ENCODE data around the gene TRABD2B. TPM values are rescaled to one million over a fixed set of nuclear protein-coding genes. Genes with fewer than 3 reads are reported as not detected.

Gene TRABD2B
- total and polyA plus RNA-seq, 2 experiments from 2014 or later = 1.6 to 2.0 TPM

- H3K4me1 Mint-ChIP-seq = peaks cover 19% of the 10 kb centered on the region
- no peaks in the 10 kb centered on the region for H3K36me3 ChIP-seq (ENCODE audit: insufficient read depth)
- H3K27ac Mint-ChIP-seq = no peak overlapping the region
- no peaks in the 10 kb centered on the region for H3K9me2 ChIP-seq (ENCODE audit: insufficient read depth)
- peak; percentile 73 for ATAC-seq
- no peak overlapping the region for H3K27ac ChIP-seq (ENCODE audit: low read depth)
- H4K20me1 ChIP-seq (replicated peaks; ENCODE audit: insufficient read depth) = 0 out of 2 replicates have a peak, but pooled peaks cover 6% of the 10 kb centered on the region
- no peaks in the 10 kb centered on the region for H3K36me3 Mint-ChIP-seq (ENCODE audit: low read depth)
- peaks cover 12% of the 10 kb centered on the region for H3K79me2 ChIP-seq (replicated peaks; ENCODE audit: insufficient read depth)
- H3K4me3 ChIP-seq = no peak overlapping the region
- H3K9me3 Mint-ChIP-seq = 0 out of 3 replicates have a peak, but pooled peaks cover 3% of the 10 kb centered on the region
- no peaks in the 10 kb centered on the region for H3F3A ChIP-seq (replicated peaks; ENCODE audit: low read depth)
- H3K27me3 Mint-ChIP-seq (ENCODE audit: insufficient read depth, low read depth, poor library complexity) = peaks cover 8% of the 10 kb centered on the region
- no peak overlapping the region for H2AFZ ChIP-seq
- no peak overlapping the region for H3K4me2 ChIP-seq
- no peak for DNase-seq (ENCODE audit: low spot score)
- H3K4me1 ChIP-seq (ENCODE audit: insufficient read depth) = no peaks in the 10 kb centered on the region
- H3K27me3 ChIP-seq (ENCODE audit: insufficient read depth) = no peaks in the 10 kb centered on the region
- TF ChIP-seq, protein P1, sequence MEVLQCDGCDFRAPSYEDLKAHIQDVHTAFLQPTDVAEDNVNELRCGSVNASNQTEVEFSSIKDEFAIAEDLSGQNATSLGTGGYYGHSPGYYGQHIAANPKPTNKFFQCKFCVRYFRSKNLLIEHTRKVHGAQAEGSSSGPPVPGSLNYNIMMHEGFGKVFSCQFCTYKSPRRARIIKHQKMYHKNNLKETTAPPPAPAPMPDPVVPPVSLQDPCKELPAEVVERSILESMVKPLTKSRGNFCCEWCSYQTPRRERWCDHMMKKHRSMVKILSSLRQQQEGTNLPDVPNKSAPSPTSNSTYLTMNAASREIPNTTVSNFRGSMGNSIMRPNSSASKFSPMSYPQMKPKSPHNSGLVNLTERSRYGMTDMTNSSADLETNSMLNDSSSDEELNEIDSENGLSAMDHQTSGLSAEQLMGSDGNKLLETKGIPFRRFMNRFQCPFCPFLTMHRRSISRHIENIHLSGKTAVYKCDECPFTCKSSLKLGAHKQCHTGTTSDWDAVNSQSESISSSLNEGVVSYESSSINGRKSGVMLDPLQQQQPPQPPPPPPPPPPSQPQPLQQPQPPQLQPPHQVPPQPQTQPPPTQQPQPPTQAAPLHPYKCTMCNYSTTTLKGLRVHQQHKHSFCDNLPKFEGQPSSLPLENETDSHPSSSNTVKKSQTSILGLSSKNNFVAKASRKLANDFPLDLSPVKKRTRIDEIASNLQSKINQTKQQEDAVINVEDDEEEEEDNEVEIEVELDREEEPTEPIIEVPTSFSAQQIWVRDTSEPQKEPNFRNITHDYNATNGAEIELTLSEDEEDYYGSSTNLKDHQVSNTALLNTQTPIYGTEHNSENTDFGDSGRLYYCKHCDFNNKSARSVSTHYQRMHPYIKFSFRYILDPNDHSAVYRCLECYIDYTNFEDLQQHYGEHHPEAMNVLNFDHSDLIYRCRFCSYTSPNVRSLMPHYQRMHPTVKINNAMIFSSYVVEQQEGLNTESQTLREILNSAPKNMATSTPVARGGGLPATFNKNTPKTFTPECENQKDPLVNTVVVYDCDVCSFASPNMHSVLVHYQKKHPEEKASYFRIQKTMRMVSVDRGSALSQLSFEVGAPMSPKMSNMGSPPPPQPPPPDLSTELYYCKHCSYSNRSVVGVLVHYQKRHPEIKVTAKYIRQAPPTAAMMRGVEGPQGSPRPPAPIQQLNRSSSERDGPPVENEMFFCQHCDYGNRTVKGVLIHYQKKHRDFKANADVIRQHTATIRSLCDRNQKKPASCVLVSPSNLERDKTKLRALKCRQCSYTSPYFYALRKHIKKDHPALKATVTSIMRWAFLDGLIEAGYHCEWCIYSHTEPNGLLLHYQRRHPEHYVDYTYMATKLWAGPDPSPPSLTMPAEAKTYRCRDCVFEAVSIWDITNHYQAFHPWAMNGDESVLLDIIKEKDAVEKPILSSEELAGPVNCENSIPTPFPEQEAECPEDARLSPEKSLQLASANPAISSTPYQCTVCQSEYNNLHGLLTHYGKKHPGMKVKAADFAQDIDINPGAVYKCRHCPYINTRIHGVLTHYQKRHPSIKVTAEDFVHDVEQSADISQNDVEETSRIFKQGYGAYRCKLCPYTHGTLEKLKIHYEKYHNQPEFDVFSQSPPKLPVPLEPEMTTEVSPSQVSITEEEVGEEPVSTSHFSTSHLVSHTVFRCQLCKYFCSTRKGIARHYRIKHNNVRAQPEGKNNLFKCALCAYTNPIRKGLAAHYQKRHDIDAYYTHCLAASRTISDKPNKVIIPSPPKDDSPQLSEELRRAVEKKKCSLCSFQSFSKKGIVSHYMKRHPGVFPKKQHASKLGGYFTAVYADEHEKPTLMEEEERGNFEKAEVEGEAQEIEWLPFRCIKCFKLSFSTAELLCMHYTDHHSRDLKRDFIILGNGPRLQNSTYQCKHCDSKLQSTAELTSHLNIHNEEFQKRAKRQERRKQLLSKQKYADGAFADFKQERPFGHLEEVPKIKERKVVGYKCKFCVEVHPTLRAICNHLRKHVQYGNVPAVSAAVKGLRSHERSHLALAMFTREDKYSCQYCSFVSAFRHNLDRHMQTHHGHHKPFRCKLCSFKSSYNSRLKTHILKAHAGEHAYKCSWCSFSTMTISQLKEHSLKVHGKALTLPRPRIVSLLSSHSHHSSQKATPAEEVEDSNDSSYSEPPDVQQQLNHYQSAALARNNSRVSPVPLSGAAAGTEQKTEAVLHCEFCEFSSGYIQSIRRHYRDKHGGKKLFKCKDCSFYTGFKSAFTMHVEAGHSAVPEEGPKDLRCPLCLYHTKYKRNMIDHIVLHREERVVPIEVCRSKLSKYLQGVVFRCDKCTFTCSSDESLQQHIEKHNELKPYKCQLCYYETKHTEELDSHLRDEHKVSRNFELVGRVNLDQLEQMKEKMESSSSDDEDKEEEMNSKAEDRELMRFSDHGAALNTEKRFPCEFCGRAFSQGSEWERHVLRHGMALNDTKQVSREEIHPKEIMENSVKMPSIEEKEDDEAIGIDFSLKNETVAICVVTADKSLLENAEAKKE (CRISPR knock-in tag; IDR thresholded peaks at IDR 0.05) = no peak
- no peak for TF ChIP-seq STAT1 (IDR thresholded peaks at IDR 0.05; ENCODE audit: unreplicated experiment)
- TF ChIP-seq, protein P2, sequence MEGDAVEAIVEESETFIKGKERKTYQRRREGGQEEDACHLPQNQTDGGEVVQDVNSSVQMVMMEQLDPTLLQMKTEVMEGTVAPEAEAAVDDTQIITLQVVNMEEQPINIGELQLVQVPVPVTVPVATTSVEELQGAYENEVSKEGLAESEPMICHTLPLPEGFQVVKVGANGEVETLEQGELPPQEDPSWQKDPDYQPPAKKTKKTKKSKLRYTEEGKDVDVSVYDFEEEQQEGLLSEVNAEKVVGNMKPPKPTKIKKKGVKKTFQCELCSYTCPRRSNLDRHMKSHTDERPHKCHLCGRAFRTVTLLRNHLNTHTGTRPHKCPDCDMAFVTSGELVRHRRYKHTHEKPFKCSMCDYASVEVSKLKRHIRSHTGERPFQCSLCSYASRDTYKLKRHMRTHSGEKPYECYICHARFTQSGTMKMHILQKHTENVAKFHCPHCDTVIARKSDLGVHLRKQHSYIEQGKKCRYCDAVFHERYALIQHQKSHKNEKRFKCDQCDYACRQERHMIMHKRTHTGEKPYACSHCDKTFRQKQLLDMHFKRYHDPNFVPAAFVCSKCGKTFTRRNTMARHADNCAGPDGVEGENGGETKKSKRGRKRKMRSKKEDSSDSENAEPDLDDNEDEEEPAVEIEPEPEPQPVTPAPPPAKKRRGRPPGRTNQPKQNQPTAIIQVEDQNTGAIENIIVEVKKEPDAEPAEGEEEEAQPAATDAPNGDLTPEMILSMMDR (conservative IDR thresholded peaks at IDR 0.05; ENCODE audit: low read depth in 2 of 2) = peak; percentile 63 to 68
- H3K4me3 Mint-ChIP-seq = no peak overlapping the region
Observed at GRCh38 chr1:47972864-47973432, 24.2 kb downstream of the TRABD2B start.
